Activated CD4-positive, alpha-beta T cell treated with anti-CD3 and anti-CD28 coated beads for 48 hours (primary cell): ENCODE data around the gene BICC1.

Experiments
- DNase-seq: peaks from one replicate; pipeline ENCODE4 v3.0.0-alpha.2; 2020

Gene BICC1

DNA sequence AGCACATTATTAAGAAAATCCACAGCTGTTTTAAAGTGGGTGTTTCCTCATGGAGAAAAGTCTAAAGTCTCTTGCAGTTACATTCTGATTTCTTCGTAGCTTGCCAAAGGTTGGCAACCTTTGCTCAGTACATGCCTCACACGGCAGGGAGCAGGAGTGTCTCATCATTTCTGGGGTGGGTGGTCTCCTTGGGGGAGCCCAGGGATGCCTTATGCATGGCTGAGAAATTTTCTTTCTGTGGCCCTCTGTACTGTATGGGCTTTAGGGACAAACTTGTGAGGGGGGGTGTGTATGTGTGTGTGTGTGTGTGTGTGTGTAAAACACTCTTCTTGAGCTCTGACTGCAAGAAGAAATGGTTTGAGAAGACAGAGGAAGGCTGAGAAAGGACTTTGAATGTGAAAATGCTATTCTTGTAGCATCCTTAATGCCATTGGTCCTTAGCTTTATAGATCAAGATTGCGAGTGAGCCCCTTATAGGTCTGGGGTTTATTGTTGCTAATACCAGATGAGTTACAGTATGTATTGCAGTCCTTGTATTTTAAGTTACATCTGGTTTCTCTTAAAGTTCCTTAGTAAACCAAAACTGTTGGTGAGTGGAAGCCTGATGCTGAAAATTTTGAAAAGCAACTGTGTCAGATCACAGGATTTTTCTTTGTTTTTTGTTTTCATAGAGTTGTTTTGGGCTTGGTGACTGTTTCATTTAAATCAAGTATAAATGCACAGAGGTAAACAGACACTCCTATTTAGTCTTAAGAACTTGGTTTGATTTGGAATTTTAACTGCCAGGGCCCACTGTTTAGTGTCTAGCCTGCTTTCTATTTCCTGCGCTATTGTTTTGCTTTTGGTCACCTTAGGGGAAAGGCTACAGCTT lies 242.0 kb downstream of the BICC1 start:
- DNase-seq, result no peak

GRCh38 chr10:58755340-58755610 lies 242.6 kb downstream of the BICC1 start:
- DNase-seq, result no peak

- DNase-seq, result no peak
These were observed 243.0 kb downstream of the BICC1 start for GRCh38 chr10:58755677-58756076.

DNA sequence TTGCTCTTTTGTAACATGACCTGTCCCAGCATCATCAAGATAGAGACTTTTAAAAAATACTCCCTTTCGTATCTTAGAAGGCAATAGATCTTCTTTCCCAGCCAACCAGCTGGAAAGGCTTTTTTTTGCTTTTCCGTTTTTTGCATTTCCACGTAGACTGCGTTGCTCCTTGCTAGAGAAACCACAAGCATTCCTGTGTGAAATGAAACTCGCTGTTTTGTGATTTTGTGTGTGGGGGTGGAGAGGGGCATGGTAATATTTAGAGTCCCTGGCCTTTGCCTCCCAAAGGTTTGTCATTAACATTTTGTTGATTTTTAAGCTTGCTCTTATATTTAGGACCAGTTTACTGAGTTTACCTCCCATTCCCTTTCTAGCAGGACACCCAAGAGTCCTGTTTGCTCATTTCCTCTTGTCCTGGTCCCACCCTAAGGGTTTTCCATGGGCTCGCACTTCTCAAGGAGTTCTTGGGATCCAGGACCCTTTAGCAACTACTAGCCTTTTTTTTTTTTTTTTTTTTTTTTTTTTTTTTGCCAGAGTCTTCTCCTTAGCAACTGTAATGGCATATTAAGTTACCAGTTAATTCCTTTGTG lies 243.6 kb downstream of the BICC1 start:
- DNase-seq, result no peak

DNA sequence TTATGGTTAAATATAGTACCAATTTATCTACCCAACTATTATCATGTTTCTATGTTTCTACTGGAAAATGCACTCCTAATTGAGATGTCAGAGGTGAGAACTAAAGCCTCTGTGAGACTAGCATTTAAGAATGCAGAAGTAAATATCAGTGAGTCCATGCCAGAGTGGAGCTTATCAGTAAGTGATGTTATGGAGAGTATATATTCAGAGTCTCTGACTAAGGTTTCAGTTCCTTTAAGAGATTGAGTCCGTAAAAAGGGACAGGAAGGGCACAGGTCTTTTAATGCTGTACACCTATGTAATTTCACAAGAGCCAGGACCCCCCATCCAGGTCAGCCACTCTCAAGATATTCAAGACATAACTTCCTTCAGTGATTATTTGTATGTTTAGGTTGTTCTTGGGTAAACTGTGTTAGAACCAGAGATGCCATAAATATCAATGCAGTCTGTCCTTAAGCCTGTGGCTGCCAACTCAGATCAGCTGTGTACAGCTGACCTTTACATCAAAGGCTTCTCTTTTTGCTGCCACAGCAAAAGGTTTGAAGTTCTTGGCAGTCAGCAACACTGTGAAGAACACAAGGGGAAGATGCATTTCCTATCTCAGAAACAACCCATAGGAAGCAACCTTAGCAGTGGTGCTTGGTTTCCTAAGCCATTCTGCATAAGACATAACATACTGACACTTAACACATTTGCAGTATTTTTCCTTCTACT lies 244.8 kb downstream of the BICC1 start:
- DNase-seq, result no peak

- no peak for DNase-seq
These were observed 245.6 kb downstream of the BICC1 start for GRCh38 chr10:58758321-58758720.

GRCh38 chr10:58764087-58764747 lies 251.5 kb downstream of the BICC1 start:
- no peak for DNase-seq

DNA sequence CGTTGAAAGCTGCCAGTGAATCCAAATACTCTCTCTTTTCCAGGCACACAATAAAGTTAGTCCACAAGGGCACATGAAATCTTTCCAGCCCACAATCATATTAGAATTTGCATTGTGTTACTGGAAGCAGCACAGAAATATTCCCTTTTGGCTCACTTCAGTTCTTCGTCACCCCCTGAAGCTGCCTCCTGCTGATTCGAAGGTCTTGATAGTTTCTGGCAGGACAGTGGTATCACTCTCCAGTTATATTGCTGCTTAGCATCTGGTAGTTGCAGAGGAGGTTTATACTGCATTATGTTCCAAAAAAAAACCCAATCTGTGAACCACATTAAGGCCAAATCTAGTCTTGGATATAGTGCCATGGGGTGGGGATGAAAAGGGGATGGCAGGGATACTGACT lies 253.2 kb downstream of the BICC1 start:
- DNase-seq, result no peak

DNA sequence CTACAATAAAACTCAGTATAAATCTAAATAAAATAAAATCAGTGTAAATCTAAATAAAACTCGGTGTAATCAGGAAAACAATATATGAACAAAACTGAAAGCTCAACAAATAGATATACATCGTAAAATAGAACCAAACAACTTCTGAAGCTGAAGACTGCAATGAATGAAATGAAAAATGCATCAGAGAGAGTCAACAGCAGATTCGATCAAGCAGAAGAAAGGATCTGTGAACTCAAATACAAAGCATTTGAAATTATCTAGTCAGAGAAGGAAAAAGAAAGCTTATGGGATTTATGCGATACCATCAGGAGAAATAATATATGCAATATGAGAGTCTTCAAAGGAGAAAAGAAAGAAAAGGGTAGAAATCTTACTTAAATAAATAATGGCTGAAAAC lies 255.0 kb downstream of the BICC1 start:
- no peak for DNase-seq

- no peak for DNase-seq
These were observed 259.2 kb downstream of the BICC1 start for GRCh38 chr10:58771863-58772262.

DNA sequence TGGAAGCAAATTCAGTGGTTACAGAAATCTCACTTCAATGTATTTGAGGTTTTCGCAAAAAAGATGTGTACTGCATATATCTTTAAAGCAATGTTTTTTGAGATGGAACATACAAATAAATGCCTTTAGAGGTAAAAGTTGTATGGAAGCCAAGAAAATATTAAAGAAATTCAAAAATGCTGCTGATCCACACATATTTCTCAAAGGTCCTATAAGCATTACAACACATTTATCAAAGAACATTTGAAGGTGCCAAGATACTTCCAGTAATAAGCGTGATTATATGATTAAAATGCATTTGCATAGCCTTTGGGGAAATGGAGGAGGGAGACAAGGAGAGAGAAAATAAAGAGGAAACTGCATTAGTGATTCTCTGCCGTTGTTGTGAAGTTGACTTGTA lies 260.1 kb downstream of the BICC1 start:
- no peak for DNase-seq

DNA sequence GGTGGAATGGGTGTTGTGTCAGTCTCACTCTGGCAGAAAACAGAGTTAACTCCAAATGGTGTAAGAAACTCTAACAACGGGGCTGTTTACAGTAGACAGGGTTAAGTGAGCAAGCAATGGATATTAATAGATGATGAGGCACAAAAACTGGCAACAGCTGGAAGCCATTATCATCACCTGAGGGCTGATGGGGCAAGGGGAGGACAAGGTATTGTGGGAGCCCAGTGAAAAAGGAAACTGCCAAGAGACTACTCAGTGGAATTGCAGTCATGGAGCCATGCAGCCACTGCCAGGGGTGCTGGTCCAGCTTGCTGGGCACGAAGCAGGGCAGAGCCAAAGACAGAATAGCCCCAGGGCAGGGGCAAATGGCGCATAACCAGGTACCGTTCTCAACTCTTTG lies 260.7 kb downstream of the BICC1 start:
- DNase-seq, result no peak

DNA sequence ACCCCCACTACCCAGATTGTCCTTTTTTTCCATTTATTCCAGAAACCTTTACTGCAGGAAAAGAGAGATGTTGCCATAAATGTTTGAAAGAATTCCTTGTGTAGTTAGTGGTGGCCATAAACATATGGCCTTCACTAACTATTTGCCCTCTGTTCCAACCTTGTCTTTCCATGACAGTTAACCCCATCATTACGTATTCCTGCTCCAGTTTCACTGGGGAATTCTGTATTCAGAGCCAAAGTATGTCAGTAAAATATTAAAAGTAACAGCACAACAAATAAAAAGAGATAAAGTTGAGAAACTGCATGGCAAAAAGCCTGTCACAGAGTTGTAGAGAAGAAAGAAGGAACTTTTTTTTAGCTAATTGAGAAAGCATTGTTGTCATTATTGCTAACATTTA lies 261.3 kb downstream of the BICC1 start:
- DNase-seq, result no peak

GRCh38 chr10:58775960-58776567 lies 263.4 kb downstream of the BICC1 start:
- DNase-seq, result no peak

DNA sequence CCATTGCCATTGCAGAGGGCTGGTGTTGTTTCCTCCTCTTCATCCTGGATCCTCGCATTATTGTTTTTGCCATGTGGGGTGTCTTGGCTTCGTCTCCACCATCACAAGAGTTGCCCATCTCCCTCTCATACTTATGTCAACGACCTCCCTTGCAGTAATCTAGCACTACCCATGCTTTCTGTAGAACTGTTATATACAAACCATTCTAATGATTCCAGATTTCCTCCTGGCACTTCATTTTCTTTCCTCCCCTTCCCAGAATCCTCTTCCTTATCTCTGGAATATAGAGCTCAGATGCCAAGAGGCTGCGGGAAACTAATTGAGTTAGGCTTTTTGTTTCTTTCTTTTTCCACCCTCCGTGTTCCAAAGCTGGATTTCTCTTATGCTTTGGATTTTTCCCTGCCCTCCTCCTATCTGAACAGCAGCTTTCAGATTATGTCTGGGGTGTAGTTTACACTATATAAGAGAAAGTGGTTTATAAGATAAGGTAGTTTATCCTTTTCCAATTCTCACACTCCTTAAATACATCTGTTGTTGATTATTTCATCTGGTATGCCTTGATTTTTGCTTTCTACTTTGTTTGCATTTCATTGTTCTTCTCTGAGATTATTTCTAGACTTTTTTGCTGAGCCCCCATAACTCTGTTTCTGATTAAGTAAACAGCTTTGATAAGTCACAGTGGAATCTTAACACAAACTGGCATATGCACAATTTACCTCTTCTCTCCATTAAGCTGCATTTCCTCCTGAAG lies 264.1 kb downstream of the BICC1 start:
- no peak for DNase-seq

DNA sequence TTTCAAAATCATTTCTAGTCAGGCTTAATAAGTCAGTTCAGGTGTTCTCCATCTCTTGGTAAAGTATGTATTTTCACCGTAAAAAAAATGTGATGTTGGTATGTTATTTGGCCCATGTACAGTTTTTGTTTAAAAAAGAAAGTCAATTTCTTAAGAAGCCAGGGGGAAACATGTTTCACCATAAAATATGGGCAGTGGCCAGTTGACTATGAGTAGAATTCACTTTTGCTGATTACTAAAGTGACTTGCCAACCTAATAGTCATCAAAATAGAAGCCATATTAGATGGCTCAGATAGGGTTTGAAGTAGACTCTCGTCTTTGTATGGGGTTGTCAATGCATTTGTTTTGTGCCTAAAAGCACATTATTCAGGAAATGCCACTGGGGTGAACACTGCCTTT lies 266.3 kb downstream of the BICC1 start:
- no peak for DNase-seq

GRCh38 chr10:58779594-58779993 lies 266.9 kb downstream of the BICC1 start:
- DNase-seq, result no peak

GRCh38 chr10:58780476-58780875 lies 267.8 kb downstream of the BICC1 start:
- no peak for DNase-seq

GRCh38 chr10:58781873-58782488 lies 269.3 kb downstream of the BICC1 start:
- no peak for DNase-seq

- DNase-seq, result no peak
These were observed 270.5 kb downstream of the BICC1 start for GRCh38 chr10:58782876-58783851.

DNA sequence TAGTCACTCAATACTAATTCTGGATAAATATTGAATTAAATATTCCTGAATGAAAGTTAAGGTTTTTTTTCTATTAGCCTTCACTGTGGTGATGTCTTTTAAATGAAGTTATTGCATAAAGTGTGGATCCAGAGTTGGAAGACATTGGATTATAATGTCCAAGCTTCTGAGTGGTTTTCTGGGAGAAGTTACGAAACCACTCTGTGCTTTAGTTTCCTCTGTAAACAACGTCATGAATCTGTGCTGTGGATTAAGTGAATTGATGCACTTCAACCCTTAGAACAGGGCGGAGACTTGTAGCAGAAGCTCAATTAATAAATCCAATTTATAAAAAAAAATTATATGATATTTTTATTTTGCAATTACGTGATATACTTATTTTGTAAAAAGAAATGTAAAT lies 271.7 kb downstream of the BICC1 start:
- DNase-seq, result no peak
